ENCODE data around the gene SCN5A. TPM values are rescaled to one million over a fixed set of nuclear protein-coding genes. Genes with fewer than 3 reads are reported as not detected.

SCN5A gene
- total RNA-seq, 1 experiment from 2014 or later, result 13.6 TPM

GRCh38 chr3:38637906-38638305, 11.6 kb downstream of the SCN5A start:
- H3K27ac Mint-ChIP-seq, result no peak overlapping the region; the same call in 1 of the 2 replicates
- TF ChIP-seq CBFB (CRISPR knock-in tag; IDR thresholded peaks at IDR 0.05; ENCODE audit: low read depth) (no peak), MAX (CRISPR knock-in tag; IDR thresholded peaks at IDR 0.05) (no peak), ZNF425 (CRISPR knock-in tag; conservative IDR thresholded peaks at IDR 0.05) (no peak), PREB (CRISPR knock-in tag; IDR thresholded peaks at IDR 0.05; ENCODE audit: borderline replicate concordance) (no peak), ZNF416 (CRISPR knock-in tag; IDR thresholded peaks at IDR 0.05) (no peak), E2F4 (CRISPR knock-in tag; IDR thresholded peaks at IDR 0.05; ENCODE audit: borderline replicate concordance, low read depth) (no peak), STAT6 (CRISPR knock-in tag; conservative IDR thresholded peaks at IDR 0.05; ENCODE audit: low read depth) (no peak)
- H3K4me3 Mint-ChIP-seq, result no peak overlapping the region
- ATAC-seq, result peak; percentile 27
- ChIA-PET POLR2A (no interaction called here), CTCF (interaction anchor here (0.8 to 5.5 kb wide), 9 partner anchors 9 to 142 kb away, joined by 3 to 25 read pairs (median 13); partner anchors contain the start of gene EXOG)
- H3K27me3 Mint-ChIP-seq (ENCODE audit: low read depth), result no peaks in the 10 kb centered on the region
- H3K9me3 Mint-ChIP-seq, result no peaks in the 10 kb centered on the region
- H3K4me1 Mint-ChIP-seq, result peaks cover 51% of the 10 kb centered on the region
- H3K36me3 Mint-ChIP-seq, result no peaks in the 10 kb centered on the region
- no peak for DNase-seq (ENCODE audit: low spot score)

GRCh38 chr3:38636881-38637280, 12.6 kb downstream of the SCN5A start:
- CTCF ChIA-PET, result interaction anchor here (1.0 to 5.5 kb wide), 10 partner anchors 9 to 363 kb away, joined by 3 to 25 read pairs (median 13); no protein-coding TSS in a partner anchor
- no peaks in the 10 kb centered on the region for H3K27me3 Mint-ChIP-seq (ENCODE audit: low read depth)
- no peak for DNase-seq (ENCODE audit: low spot score)
- TF ChIP-seq MYBL2 (CRISPR knock-in tag; IDR thresholded peaks at IDR 0.05) (no peak), MAX (CRISPR knock-in tag; IDR thresholded peaks at IDR 0.05) (no peak), JAZF1 (CRISPR knock-in tag; IDR thresholded peaks at IDR 0.05) (no peak), NFE2L1 (CRISPR knock-in tag; IDR thresholded peaks at IDR 0.05) (no peak), AFF4 (CRISPR knock-in tag; IDR thresholded peaks at IDR 0.05; ENCODE audit: borderline replicate concordance) (no peak), GRHL2 (CRISPR knock-in tag; IDR thresholded peaks at IDR 0.05; ENCODE audit: insufficient replicate concordance, severe bottlenecking) (no peak), ZNF232 (CRISPR knock-in tag; IDR thresholded peaks at IDR 0.05) (no peak), FOXK1 (CRISPR knock-in tag; IDR thresholded peaks at IDR 0.05) (no peak), AR (CRISPR knock-in tag; IDR thresholded peaks at IDR 0.05) (no peak), NR3C1 (CRISPR knock-in tag; conservative IDR thresholded peaks at IDR 0.05; ENCODE audit: low read depth) (no peak), ATF3 (CRISPR knock-in tag; conservative IDR thresholded peaks at IDR 0.05) (no peak), ZNF121 (CRISPR knock-in tag; IDR thresholded peaks at IDR 0.05) (no peak)

More at GRCh38 chr3:38636881-38637280, 12.6 kb downstream of the SCN5A start:
- Mint-ChIP-seq H3K4me3 (no peak overlapping the region), H3K9me3 (no peaks in the 10 kb centered on the region), H3K27ac (no peak overlapping the region), H3K36me3 (no peaks in the 10 kb centered on the region), H3K4me1 (peaks cover 49% of the 10 kb centered on the region)
- POLR2A ChIA-PET, result interaction anchor here (1.0 kb wide), 1 partner anchor 9 kb away, joined by 5 read pairs; no protein-coding TSS in a partner anchor
- no peak for ATAC-seq

Measured in WTC11 (cell line).